K562 (cell line): Measurements from ENCODE around the gene TOX3. TPM values are rescaled to one million over a fixed set of nuclear protein-coding genes. Genes with fewer than 3 reads are reported as not detected.

Experiments
- ATAC-seq: fragments of 200-7000 bp; cut with Tn5 transposase; 3 replicates; pipeline ENCODE4 v1.9.1; 2020; ENCODE audit warnings: moderate library complexity
- BruUV-seq: library from RNA; stranded (reverse); fragments of 400-500 nt; replicated peaks from 2 replicates; lab custom pipeline; 2021; lab: Mats Ljungman, UMichigan
- CTCF ChIA-PET: fragments of 300-600 bp; formaldehyde crosslinking; extraction: SDS; loops from one replicate; lab custom pipeline; 2021; ENCODE audit warnings: low intra/inter-chr PET ratio; lab: Yijun Ruan, JAX
- POLR2A ChIA-PET: fragments of 300-600, 350-650 bp; sonication (Branson Sonifier 250); formaldehyde crosslinking; extraction: SDS; loops from one replicate; lab custom pipeline; 2021; ENCODE audit warnings: antibody characterized with exemption, inconsistent platforms; lab: Yijun Ruan, JAX
- DNase-seq, 4 experiments: peaks; one replicate each; pipeline versions ENCODE4 v3.0.0 to v3.0.0-alpha.2; 2011 to 2018; ENCODE audit warnings: low spot score in 3 of 4, mixed read lengths in 3 of 4; ENCODE audit errors: extremely low read depth in 1 of 4
- FAIRE-seq: peaks from 2 replicates; lab custom pipeline; 2011; peaks lifted over from hg19 to GRCh38; lab: Jason Lieb, UNC
- H2AFZ ChIP-seq: 2 replicates; pipeline ENCODE4 v1.6.0; 2011; ENCODE audit warnings: low read depth, low read length, control low read depth, inconsistent platforms
- H3K27ac ChIP-seq: fragments of 200-600 bp; 3 replicates; pipeline ENCODE4 v1.8.0; 2011; ENCODE audit warnings: low read depth, mild to moderate bottlenecking, control low read depth, inconsistent platforms, low read length, moderate library complexity, mixed read lengths; ENCODE audit errors: extremely low read depth
- H3K27me3 ChIP-seq, 2 experiments: fragments of 300-600 bp in 1 of 2; 2 replicates in 1 of 2; 3 replicates in 1 of 2; pipeline versions ENCODE4 v1.6.0 to v1.8.0; 2011; ENCODE audit warnings: inconsistent platforms in 2 of 2, low read length in 2 of 2, mild to moderate bottlenecking in 1 of 2, mixed read lengths in 1 of 2, moderate library complexity in 1 of 2; ENCODE audit not compliant: control insufficient read depth in 2 of 2, insufficient read depth in 2 of 2
- H3K36me3 ChIP-seq: fragments of 300-600 bp; 3 replicates; pipeline ENCODE4 v1.8.0; 2011; ENCODE audit warnings: mild to moderate bottlenecking, low read length, inconsistent platforms; ENCODE audit not compliant: control insufficient read depth, insufficient read depth
- H3K4me1 ChIP-seq, 2 experiments: fragments of 200-600 bp in 1 of 2; replicated peaks in 1 of 2; 2 replicates in 1 of 2; 3 replicates in 1 of 2; pipeline versions ENCODE4 v1.5.1 to v1.8.0; 2011; ENCODE audit warnings: inconsistent platforms in 2 of 2, low read length in 2 of 2, mild to moderate bottlenecking in 1 of 2, mixed read lengths in 1 of 2, moderate library complexity in 1 of 2; ENCODE audit not compliant: control insufficient read depth in 2 of 2, insufficient read depth in 2 of 2
- H3K4me2 ChIP-seq: 2 replicates; pipeline ENCODE4 v1.6.1; 2011; ENCODE audit warnings: low read length, control low read depth, inconsistent platforms, mixed read lengths; ENCODE audit not compliant: insufficient read depth
- H3K4me3 ChIP-seq: fragments of 200-600 bp; sonication (generic), shearing (Covaris generic); 2 replicates; pipeline ENCODE4 v1.5.1; 2016; ENCODE audit warnings: control low read depth, inconsistent platforms
- H3K79me2 ChIP-seq: fragments of 200-600 bp; 3 replicates; pipeline ENCODE4 v1.8.0; 2011; ENCODE audit warnings: low read length, inconsistent platforms; ENCODE audit not compliant: control insufficient read depth, insufficient read depth
- H3K9ac ChIP-seq, 2 experiments: 2 replicates each; pipeline versions ENCODE4 v1.6.0 to v1.6.1; 2011; ENCODE audit warnings: low read depth in 2 of 2, low read length in 2 of 2, control low read depth in 1 of 2, inconsistent platforms in 1 of 2, mild to moderate bottlenecking in 1 of 2, mixed read lengths in 1 of 2; ENCODE audit not compliant: insufficient read depth in 1 of 2
- H3K9me1 ChIP-seq: one replicate; pipeline ENCODE4 v1.6.0; 2011; ENCODE audit warnings: inconsistent platforms, mild to moderate bottlenecking, low read length, moderate library complexity; ENCODE audit not compliant: control insufficient read depth, insufficient read depth
- H3K9me3 ChIP-seq: replicated peaks from 2 replicates; pipeline ENCODE4 v1.5.1; 2011; ENCODE audit warnings: low read depth, low read length, inconsistent platforms; ENCODE audit not compliant: control insufficient read depth, insufficient read depth
- H4K20me1 ChIP-seq: replicated peaks from 2 replicates; pipeline ENCODE4 v1.6.1; 2011; ENCODE audit warnings: low read length, inconsistent platforms, mixed read lengths; ENCODE audit not compliant: control insufficient read depth, insufficient read depth
- BDP1 ChIP-seq: IDR thresholded peaks from 3 replicates; pipeline ENCODE4 v1.6.1; 2011; ENCODE audit not compliant: insufficient read length, insufficient read depth
- RAD51 ChIP-seq: fragments of 450-650 bp; IDR thresholded peaks from 2 replicates; pipeline ENCODE4 v1.7.1; 2016; ENCODE audit warnings: low read depth, mild to moderate bottlenecking, borderline replicate concordance
- STAT5A ChIP-seq: IDR thresholded peaks from 2 replicates; pipeline ENCODE4 v1.6.1; 2012; ENCODE audit warnings: low read length, inconsistent platforms, borderline replicate concordance
- ZNF146 ChIP-seq: IDR thresholded peaks from one replicate; pipeline ENCODE4 v1.6.1; 2018; ENCODE audit warnings: missing compliant biosample characterization; ENCODE audit not compliant: unreplicated experiment
- WGBS: fragments of 100-300 bp; shearing (Covaris generic); methylation state at CpG from one replicate; pipeline ENCODE4 v1.1.6; 2016; ENCODE audit warnings: low coverage, mixed read lengths; ENCODE audit not compliant: insufficient coverage; ENCODE audit errors: missing lambda C conversion rate; 5-methylcytosine and 5-hydroxymethylcytosine counted together
- in situ Hi-C: fragments of 300-500 bp; cut with MboI; formaldehyde crosslinking; loops from 4 replicates; pipeline ENCODE4 v1.15.0; 2018; ENCODE audit warnings: inconsistent platforms, mixed read lengths
- intact Hi-C: fragments of 100-400 bp; cut with micrococcal nuclease; formaldehyde crosslinking; loops from 2 replicates; pipeline ENCODE4 v1.14.2; 2022
- polyA plus RNA-seq, 8 experiments: library from polyadenylated mRNA; depleted of rRNA in 4 of 8; stranded (reverse) in 5 of 8; unstranded in 3 of 8; fragments of >200 nt; fragmentation: Nextera tagmentation in 2 of 8; fragmentation: Illumina TruSeq in 1 of 8; extraction: Ambion mirVana in 2 of 8; extraction: Trizol in 1 of 8; gene quantifications; 2 replicates each; pipeline versions ENCODE4 v1.2.1 to v1.2.3, GENCODE V29; 2011 to 2014; ENCODE audit warnings: inconsistent platforms in 1 of 8, missing spikeins in 1 of 8
- total RNA-seq, 7 experiments: library from RNA; depleted of rRNA in 6 of 7; stranded (reverse); fragments of >200 nt in 6 of 7; fragmentation: Illumina TruSeq in 2 of 7; extraction: Trizol in 2 of 7; gene quantifications; 2 replicates each; pipeline versions ENCODE4 v1.2.1 to v1.2.3, GENCODE V29; 2011 to 2021; ENCODE audit warnings: low replicate concordance in 1 of 7

The TOX3 gene
- total and polyA plus RNA-seq, 9 of the 15 experiments (the other 6 are each of a cell fraction or from before 2014, with no cell fraction given) = not detected

- TF ChIP-seq BDP1 (no peak), RAD51 (no peak)
These were observed 50.7 kb downstream of the TOX3 start (continued) for GRCh38 chr16:52496051-52496876.

GRCh38 chr16:52494621-52495020 is 52.3 kb downstream of the TOX3 start:
- H3K4me2 ChIP-seq = no peak overlapping the region
- H3K27ac ChIP-seq = no peak overlapping the region
- no peaks in the 10 kb centered on the region for H3K36me3 ChIP-seq
- H3K27me3 ChIP-seq = no peaks in the 10 kb centered on the region
- no peaks in the 10 kb centered on the region for H3K4me1 ChIP-seq
- no peaks in the 10 kb centered on the region for H3K9me3 ChIP-seq
- no peak for DNase-seq
- H2AFZ ChIP-seq = no peak overlapping the region
- no peak for ATAC-seq
- BruUV-seq = no TSS peak
- H3K4me3 ChIP-seq = no peak overlapping the region
- no peaks in the 10 kb centered on the region for H4K20me1 ChIP-seq
- intact Hi-C loops = no loop called here
- POLR2A ChIA-PET = no interaction called here
- no peak overlapping the region for H3K9ac ChIP-seq
- no peak for TF ChIP-seq STAT5A
- TF ChIP-seq ZNF146 (CRISPR knock-in tag) = no peak
- no peaks in the 10 kb centered on the region for H3K79me2 ChIP-seq
- no peaks in the 10 kb centered on the region for H3K9me1 ChIP-seq
- in situ Hi-C loops = no loop called here
- FAIRE-seq = no peak
- CTCF ChIA-PET = no interaction called here
- 0% methylated on average over 3 of the region's 3 CpGs for WGBS
